Measurements from ENCODE around the gene INCA1. TPM values are rescaled to one million over a fixed set of nuclear protein-coding genes. Genes with fewer than 3 reads are reported as not detected.

INCA1 gene
- total RNA-seq, 1 experiment from 2014 or later: 1.3 TPM

- Histone ChIP-seq H3K18ac (ENCODE audit: insufficient read length, low read depth, low read length) (no peak overlapping the region), H3K79me2 (ENCODE audit: insufficient read depth, low read length) (no peaks in the 10 kb centered on the region), H3K79me1 (ENCODE audit: insufficient read depth, low read depth, low read length, poor library complexity, severe bottlenecking) (no peaks in the 10 kb centered on the region), H2AK5ac (ENCODE audit: insufficient read length, low read length) (no peak overlapping the region), H3K56ac (ENCODE audit: insufficient read length, low read depth, low read length) (no peak overlapping the region), H3T11ph (ENCODE audit: low read length) (no peak overlapping the region), H4K5ac (ENCODE audit: insufficient read length, low read depth, low read length) (no peak overlapping the region), H2BK5ac (ENCODE audit: insufficient read length, low read length) (no peak overlapping the region), H3K4ac (ENCODE audit: low read depth, low read length) (no peak overlapping the region), H2BK12ac (ENCODE audit: insufficient read length, low read depth, low read length) (no peak overlapping the region), H3K27me3 (ENCODE audit: insufficient read depth, low read length) (peaks cover 2% of the 10 kb centered on the region; the same call in 1 of the 2 replicates), H3K27ac (ENCODE audit: insufficient read length, low read depth, low read length) (no peak overlapping the region), H3K9ac (ENCODE audit: extremely low read depth, insufficient read length, low read length) (no peak overlapping the region), H4K91ac (ENCODE audit: insufficient read length, low read depth, low read length) (no peak overlapping the region), H3K4me1 (ENCODE audit: insufficient read depth, low read length) (no peaks in the 10 kb centered on the region), H2BK15ac (ENCODE audit: low read depth, low read length) (no peak overlapping the region), H2BK20ac (ENCODE audit: low read depth, low read length, poor library complexity, severe bottlenecking) (no peak overlapping the region), H4K8ac (replicated peaks; ENCODE audit: insufficient read length, low read depth, low read length) (no peak overlapping the region), H3K4me2 (ENCODE audit: insufficient read depth, insufficient read length, low read length) (no peak overlapping the region), H3K23me2 (ENCODE audit: insufficient read length, low read depth, low read length, poor library complexity, severe bottlenecking) (no peaks in the 10 kb centered on the region), H2AFZ (ENCODE audit: low read length) (no peak overlapping the region), H2BK120ac (ENCODE audit: low read depth, low read length, poor library complexity, severe bottlenecking) (no peak overlapping the region), H3K23ac (ENCODE audit: insufficient read length, low read depth, low read length) (no peak overlapping the region), H3K9me3 (ENCODE audit: control insufficient read depth, low read depth, low read length) (no peaks in the 10 kb centered on the region), H4K20me1 (ENCODE audit: control insufficient read depth, insufficient read depth, insufficient read length) (no peaks in the 10 kb centered on the region), H3K14ac (ENCODE audit: insufficient read depth, low read length) (no peak overlapping the region)
- Mint-ChIP-seq H3K9me3 (no peaks in the 10 kb centered on the region), H3K27me3 (ENCODE audit: low read depth) (peaks cover 7% of the 10 kb centered on the region), H3K4me1 (no peaks in the 10 kb centered on the region), H3K27ac (peak overlapping the region in 1 of 3 experiments; percentile 73; a peak in 1 of 7 replicates), H3K36me3 (ENCODE audit: insufficient read depth in 1 of 3, low read depth in 3 of 3) (peaks cover 28 to 48% (median 41%) of the 10 kb centered on the region in 3 experiments), H3K4me3 (no peak overlapping the region)
- no peak for DNase-seq
- no CpG with 5 or more reads among the region's 4 CpGs for WGBS (ENCODE audit: extremely low coverage, insufficient read length, low lambda C conversion rate)
- TF ChIP-seq CTCF (conservative IDR thresholded peaks at IDR 0.05): no peak
These were observed 27.3 kb upstream of the INCA1 start for GRCh38 chr17:5024604-5025003.

All from H9 (cell line).